Right atrium auricular region (tissue), 2 donors: ENCODE data around the gene CCR5. TPM values are rescaled to one million over a fixed set of nuclear protein-coding genes. Genes with fewer than 3 reads are reported as not detected.

ENCODE experiments used
- DNase-seq: peaks from one replicate; pipeline ENCODE4 v3.0.0-alpha.2; 2019; ENCODE audit warnings: low spot score
- H3K27ac ChIP-seq, 2 donors: fragments of 200-600 bp; sonication (generic); 1 replicate in 1 of 2; 2 replicates in 1 of 2; pipeline ENCODE4 v1.5.1; 2016 to 2019
- H3K27me3 ChIP-seq, 2 donors: fragments of 200-600 bp; sonication (generic); one replicate each; pipeline versions ENCODE4 v1.5.1 to v1.6.0; 2017 to 2019
- H3K36me3 ChIP-seq: fragments of 200-600 bp; sonication (generic); one replicate; pipeline ENCODE4 v1.5.1; 2016
- H3K4me1 ChIP-seq, 2 donors: fragments of 200-600 bp; sonication (generic); one replicate each; pipeline versions ENCODE4 v1.5.1 to v1.6.0; 2017 to 2019
- H3K4me3 ChIP-seq, 2 donors: fragments of 200-600 bp; sonication (generic); 1 replicate in 1 of 2; 2 replicates in 1 of 2; pipeline ENCODE4 v1.5.1; 2017 to 2019; ENCODE audit warnings: mild to moderate bottlenecking in 1 of 2, moderate library complexity in 1 of 2
- H3K9me3 ChIP-seq, 2 donors: fragments of 200-600 bp; sonication (generic); one replicate each; pipeline ENCODE4 v1.5.1; 2019
- CTCF ChIP-seq, 2 donors: fragments of 200-600 bp; sonication (generic); IDR thresholded peaks; one replicate each; pipeline ENCODE4 v1.5.1; 2019; ENCODE audit warnings: antibody characterized with exemption in 2 of 2
- total RNA-seq, 2 donors: library from RNA; depleted of rRNA; stranded (reverse); fragments of >200 nt; gene quantifications; one replicate each; pipeline ENCODE4 v1.1.0, GENCODE V29; 2016

The CCR5 gene
- total RNA-seq, 2 donors from 2014 or later, result 1.1 TPM; not detected in 1

GRCh38 chr3:46335541-46335940 lies 35.2 kb upstream of the CCR5 start:
- DNase-seq, result no peak
- no peak for TF ChIP-seq CTCF (IDR thresholded peaks at IDR 0.05)
- Histone ChIP-seq H3K27me3 (no peaks in the 10 kb centered on the region), H3K36me3 (no peaks in the 10 kb centered on the region), H3K4me3 (no peak overlapping the region), H3K27ac (no peak overlapping the region), H3K4me1 (no peaks in the 10 kb centered on the region), H3K9me3 (peaks cover 0 to 19% of the 10 kb centered on the region in 2 donors)

- DNase-seq, result no peak
- Histone ChIP-seq H3K9me3 (peaks cover 0 to 19% of the 10 kb centered on the region in 2 donors), H3K36me3 (no peaks in the 10 kb centered on the region), H3K27me3 (no peaks in the 10 kb centered on the region), H3K4me3 (no peak overlapping the region), H3K27ac (no peak overlapping the region), H3K4me1 (no peaks in the 10 kb centered on the region)
- TF ChIP-seq CTCF (IDR thresholded peaks at IDR 0.05), result no peak
Measured at GRCh38 chr3:46337911-46338310, 32.8 kb upstream of the CCR5 start.

- no peak for TF ChIP-seq CTCF (IDR thresholded peaks at IDR 0.05)
- H3K36me3 ChIP-seq, result no peaks in the 10 kb centered on the region
- DNase-seq, result no peak
- no peaks in the 10 kb centered on the region for H3K27me3 ChIP-seq
- H3K4me1 ChIP-seq, result no peaks in the 10 kb centered on the region
- no peak overlapping the region for H3K27ac ChIP-seq
- no peak overlapping the region for H3K4me3 ChIP-seq
- peaks cover 0 to 19% of the 10 kb centered on the region in 2 donors for H3K9me3 ChIP-seq
Measured at GRCh38 chr3:46338840-46339239, 31.9 kb upstream of the CCR5 start.

- no peak for DNase-seq
- Histone ChIP-seq H3K27ac (no peak overlapping the region), H3K4me1 (no peaks in the 10 kb centered on the region), H3K4me3 (no peak overlapping the region), H3K27me3 (no peaks in the 10 kb centered on the region), H3K9me3 (peaks cover 0 to 9% of the 10 kb centered on the region in 2 donors), H3K36me3 (no peaks in the 10 kb centered on the region)
- TF ChIP-seq CTCF (IDR thresholded peaks at IDR 0.05), result no peak
Measured at GRCh38 chr3:46344476-46344875, 26.3 kb upstream of the CCR5 start.

- Histone ChIP-seq H3K36me3 (no peaks in the 10 kb centered on the region), H3K4me3 (no peak overlapping the region), H3K4me1 (no peaks in the 10 kb centered on the region), H3K27me3 (no peaks in the 10 kb centered on the region), H3K27ac (no peak overlapping the region), H3K9me3 (no peaks in the 10 kb centered on the region)
- TF ChIP-seq CTCF (IDR thresholded peaks at IDR 0.05), result no peak
- DNase-seq, result no peak
Measured at GRCh38 chr3:46348823-46349482, 21.8 kb upstream of the CCR5 start.
